Glomerular endothelial cell (primary cell): Measurements from ENCODE around the gene USP25. TPM values are rescaled to one million over a fixed set of nuclear protein-coding genes. Genes with fewer than 3 reads are reported as not detected.
"Not testable (repeated sequence)": the region's sequence is repeated elsewhere in the genome, so short reads cannot be mapped to it uniquely, and the experiment has no call there.

Experiments
- DNase-seq: peaks from one replicate; pipeline ENCODE4 v3.0.0-alpha.2; 2011; ENCODE audit warnings: low read depth, low spot score; ENCODE audit errors: extremely low read depth
- total RNA-seq: library from RNA; depleted of rRNA; stranded (reverse); fragments of >200 nt; gene quantifications from 2 replicates; pipeline ENCODE4 v1.2.3, GENCODE V29; 2015

Gene USP25
- total RNA-seq, 1 donor from 2014 or later = 52.9 TPM

DNA sequence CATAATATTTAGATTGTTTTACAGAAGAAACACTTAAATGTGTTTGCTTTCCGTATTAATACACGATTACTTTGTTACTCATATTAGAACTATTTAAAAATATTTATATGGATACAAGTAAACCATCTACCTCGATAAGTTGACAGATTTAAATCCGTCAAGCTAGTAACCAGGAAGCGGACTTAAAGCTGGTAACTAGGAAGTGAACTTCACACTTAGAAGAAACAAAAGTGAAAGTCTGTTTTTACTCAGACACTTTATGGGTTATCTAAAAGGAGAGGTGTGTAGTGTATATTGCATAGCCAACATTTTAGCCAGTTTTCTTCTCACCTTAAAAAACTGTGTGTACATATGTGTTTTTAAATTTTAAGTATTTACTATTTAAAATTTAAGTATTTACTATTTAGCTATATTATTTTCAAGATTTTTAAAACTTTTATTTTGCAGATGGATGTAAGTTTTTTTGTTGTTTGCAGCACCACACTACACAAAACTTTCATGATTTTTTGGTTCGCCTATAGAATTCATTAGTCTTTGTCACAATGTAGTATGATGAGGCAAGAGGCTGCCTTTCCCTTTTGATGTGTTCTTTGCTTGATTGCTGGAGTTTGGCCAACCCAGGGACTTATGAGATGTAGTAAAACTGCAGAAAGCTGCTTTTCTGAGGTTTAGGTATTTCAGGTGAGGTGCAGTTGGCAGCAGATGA, 2.7 kb downstream of the USP25 start:
- DNase-seq = no peak

DNA sequence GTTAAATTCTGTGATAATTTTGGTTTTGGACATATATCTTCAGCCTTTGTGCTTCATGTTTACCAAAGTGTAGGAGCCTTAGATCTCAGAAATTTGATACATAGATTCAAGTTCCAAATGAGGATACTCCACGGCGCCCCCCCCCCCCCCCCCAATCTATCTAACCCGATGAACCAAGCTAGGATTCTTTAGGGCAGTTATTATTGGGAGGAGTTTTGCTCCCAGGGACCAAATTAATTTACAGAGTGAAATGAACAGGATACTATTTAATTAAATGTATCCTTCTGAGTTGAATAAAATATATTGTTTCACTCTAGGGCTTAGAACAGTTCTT, 3.2 kb downstream of the USP25 start:
- DNase-seq = no peak

DNA sequence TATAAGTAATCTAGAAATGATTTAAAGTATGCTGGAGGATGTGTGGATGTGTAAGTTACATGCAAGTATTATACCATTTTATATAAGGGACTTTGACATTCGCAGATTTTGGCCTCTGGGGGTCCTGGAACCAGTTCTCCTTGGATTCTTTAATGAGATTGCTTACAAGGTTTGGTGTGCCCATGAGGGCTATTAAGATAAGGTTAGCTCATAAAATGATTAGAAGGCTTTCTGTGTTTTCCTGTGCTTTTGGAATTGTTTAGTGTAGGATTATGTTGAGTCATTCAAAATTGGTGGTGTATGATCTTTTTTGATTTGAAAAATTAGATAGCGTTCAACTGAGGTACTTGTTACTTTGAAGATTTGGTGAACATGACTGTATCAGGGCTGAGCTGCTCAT, 5.6 kb downstream of the USP25 start:
- no peak for DNase-seq

DNA sequence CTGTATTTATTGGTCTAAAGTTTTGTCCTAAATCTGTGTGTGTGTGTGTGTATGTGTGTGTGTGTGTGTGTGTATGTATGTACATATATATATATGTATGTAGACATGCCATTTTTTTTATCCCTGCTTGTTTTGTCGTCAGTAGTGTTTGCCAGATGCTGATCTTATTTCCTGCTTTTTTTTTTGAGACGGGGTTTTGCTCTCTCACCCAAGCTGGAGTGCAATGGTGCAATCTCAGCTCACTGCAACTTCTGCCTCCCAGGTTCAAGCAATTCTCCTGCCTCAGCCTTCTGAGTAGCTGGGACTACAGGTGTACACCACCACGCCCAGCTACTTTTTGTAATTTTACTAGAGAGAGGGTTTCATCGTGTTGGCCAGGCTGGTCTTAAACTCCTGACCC, 6.1 kb downstream of the USP25 start:
- DNase-seq = not testable (repeated sequence)

DNA sequence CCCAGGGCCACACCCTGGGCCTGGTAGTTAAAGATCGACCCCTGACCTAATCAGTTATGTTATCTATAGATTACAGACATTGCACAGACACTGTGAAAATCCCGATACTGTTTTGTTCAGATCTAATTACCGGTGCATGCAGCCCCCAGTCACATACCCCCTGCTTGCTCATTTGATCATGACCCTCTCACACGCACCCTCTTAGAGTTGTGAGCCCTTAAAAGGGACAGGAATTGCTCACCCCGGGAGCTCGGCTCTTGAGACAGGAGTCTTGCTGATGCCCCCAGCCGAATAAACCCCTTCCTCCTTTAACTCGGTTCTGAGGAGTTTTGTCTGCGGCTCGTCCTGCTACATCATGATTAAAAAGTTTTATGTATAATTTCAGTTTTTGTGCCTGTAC, 9.0 kb downstream of the USP25 start:
- not testable (repeated sequence) for DNase-seq

DNA sequence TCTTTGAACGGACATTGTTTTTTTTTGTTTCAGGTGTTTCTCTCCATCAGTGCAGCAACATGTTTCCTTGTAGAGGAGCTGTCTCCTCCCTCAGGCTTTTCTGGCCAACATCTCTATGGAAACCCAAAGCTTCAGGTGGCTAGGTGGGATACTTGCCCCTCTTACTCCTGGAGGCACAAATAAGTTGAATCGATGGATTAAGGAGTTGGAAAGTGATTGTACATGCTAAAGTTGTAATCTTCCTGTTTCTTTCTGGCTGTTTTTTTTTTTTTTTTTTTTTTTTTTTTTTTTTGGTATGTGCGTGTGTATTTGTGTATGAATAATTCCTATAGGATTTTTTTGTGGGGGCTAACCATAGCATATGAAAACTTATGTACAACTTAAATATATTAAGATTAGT, 10.6 kb downstream of the USP25 start:
- no peak for DNase-seq

DNA sequence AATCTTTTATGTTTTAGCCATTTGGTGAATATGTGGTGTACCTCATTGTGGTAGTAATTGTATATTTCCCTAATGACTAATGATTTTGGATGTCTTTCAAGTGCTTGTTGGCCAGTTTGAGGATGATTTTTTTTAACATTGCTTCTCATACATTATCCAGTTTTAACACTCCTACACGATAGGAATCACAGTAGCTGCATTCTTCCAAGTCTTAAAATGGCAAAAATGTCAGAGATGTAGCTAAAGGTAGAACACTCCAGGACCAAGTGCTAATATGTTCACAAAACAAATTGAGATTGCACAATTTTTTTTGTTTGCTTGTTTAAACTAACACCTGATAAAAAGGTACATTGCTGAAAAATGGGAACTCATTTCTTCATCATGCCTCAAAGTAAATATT, 11.7 kb downstream of the USP25 start:
- DNase-seq = no peak

DNA sequence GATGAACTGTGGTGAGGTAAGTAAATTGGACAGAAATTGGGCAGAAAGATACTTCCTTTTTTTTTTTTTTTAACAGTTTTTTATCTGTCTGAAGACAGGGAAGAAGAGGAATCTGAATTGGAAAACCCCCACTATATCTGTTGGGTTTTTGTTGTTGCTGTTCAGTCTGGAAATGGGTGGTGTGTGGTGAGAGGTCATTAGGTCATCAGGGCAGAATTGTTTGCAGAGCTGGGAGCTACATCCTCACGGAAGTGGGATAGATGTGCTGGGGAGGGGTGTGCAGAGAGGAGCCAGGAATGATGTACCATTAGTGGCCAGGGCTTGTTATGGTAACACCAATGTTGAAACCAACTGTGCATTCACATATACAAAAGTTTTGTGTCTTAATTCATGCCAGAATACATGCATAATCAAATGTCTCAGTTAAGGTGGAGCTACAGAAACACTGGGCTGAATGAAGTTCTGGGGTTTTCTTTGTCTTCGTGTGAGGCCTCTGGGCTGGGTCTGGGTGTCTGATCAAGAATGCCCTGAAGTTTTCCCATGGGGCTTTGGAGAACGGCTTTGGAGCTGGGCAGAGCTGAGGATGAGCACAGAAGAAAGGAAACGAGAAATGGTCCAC, 12.4 kb downstream of the USP25 start:
- no peak for DNase-seq

DNA sequence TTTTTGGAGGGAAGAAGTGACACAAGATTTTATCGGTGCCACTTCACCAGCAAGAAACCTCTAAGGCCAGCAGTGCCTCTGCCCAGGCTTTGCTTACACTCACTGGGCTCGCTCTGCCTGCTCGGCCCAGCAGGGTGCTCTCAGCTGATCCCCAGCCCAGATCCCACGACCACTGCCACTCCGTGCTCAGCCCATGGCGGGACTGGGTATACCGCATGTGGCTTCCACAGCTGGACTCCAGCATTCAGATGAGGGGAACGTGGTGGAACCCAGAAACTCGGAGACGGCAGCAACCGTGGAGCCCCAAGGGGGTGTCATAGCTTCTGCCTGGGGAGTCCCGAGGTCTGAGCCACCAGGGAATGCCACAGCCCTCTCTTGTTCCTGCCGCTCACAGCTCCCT, 12.9 kb downstream of the USP25 start:
- DNase-seq = no peak

DNA sequence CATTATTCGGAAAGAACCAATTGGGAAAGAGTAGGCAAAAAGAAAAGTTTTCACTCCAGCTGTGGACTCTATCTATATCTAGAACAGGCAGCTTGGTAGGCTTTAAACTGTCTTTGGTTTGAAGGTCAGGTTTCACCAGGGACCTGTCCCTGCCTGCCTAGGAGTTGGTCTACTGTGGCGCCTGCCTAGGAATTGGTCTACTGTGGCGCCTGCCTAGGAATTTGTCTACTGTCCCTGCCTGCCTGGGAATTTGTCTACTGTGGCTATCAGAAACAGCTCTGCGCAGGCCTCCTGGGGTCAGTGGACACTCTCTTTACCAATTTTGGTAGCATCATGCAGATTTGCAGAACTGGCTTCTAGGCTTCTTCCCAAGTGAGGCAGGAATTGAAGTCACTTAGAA, 13.8 kb downstream of the USP25 start:
- no peak for DNase-seq

DNA sequence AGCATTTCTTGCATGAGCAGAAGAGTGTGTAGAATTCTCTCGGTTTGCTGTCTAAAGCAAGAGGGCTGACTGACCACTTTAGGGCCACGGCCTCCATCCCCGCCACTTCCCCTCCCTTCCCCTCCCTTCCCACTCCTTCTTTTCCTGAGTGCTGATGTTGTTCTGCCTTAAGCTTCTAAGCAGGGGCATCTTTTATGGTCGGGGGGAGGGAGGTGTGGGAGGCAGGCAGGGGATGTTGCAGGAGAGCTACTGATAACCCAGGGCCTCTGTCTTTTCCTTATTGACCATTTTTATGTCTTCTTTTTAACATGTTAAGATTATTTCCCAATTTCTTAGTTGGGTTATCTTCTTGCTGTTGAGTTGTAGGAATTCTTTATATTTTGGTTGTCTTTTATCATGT, 15.1 kb downstream of the USP25 start:
- no peak for DNase-seq

DNA sequence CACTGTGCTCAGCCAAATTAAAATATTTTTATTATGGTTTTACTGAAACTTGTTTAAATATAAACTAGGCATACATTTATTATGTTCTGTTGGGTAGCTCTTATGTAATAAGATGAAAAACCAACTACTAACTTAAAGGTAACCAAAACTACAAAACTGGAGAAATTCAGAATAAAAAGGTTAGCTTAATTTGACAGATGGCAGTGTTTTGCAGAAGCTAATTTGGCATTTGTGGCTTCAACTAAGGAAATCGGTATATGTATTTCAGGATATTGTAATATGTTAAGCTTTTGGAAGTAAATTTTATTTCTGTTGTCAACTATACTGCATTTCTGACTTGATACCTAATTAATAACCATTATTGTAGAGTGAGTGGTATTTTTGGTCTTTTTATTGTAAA, 18.8 kb downstream of the USP25 start:
- DNase-seq = no peak

DNA sequence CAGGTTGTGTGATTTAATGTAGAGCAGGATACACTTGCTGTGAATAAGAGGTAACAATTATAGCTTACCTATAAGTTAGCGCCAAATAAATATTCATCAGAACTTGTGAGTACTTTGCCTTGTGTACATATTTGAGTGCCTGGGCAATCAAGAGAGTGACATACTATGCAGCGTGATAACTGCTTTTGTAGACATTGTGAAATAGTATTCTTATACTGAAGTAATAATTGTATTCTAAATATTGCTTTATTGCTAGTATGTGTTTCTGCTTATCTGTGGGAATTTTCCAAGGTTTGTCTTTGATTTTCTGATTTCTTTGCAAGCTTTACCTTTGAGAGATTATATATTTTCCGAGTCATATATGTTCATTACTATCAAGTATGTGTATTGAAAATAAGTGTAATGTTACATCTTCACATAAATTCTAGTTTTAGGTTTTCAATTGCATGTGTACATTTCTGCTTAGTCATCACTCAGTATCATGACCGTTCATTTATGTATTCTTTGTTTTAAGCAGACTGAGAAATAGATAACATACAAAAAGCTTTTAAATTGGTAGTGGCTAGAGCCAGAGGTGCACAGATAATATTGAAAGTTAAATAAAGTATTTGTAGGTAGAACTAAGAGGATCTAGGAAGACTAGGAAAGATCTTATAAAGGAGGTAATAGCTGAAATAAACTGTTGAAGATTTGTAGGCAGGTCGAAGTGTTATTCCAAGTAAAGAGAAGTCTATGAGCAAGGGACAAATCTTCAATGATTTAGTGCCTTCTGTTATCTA, 19.5 kb downstream of the USP25 start:
- DNase-seq = no peak

DNA sequence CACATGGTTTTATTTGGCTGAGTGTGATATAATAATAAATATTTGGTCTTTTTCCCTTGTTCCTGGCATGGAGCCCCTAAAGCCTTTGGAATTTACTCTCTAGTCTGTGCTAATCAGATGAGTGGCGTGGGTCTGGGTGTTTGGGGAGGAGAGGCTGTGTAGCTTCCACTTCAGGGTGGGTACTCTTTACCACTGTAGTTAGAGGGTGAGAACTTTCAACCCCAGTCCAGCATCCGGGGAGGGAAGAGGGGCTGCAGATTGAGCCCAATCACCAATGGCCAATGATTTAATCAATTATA, 20.0 kb downstream of the USP25 start:
- DNase-seq = no peak

DNA sequence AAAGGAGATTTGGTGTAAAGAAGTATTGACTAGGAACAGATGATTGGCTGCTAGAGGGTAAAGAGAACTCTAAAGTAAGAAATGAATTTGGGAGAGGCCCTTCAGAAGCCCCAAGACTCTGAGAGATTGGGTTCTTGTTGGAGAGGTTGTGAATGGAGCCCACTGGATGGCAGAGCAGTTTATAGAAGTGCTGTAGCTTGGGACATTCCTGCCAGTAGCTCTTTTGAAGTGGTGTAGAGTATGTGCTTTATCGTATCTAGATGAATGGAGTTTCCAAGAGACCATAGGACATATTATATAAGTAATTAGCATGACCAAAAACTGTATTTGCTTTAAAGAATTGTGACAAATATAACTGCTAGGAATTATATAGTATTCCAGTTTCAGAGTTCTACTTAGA, 21.3 kb downstream of the USP25 start:
- no peak for DNase-seq

DNA sequence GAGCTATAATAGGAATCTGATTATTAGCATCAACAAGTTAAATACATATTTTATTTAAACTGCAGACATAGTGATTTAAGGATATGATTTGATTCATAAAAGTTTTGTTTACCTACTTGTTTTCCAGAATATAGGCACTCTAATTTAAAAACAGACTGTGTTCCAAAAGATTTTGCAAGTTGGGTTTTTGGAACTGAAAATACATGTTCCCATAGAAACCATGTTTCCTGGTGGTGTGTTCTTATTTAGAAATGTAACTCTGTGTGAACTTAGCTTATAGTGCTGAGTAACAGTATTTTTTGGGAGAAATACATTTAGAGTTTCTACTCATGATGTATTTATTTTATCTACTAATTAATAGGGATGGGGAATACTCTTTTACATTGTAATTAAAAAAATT, 21.8 kb downstream of the USP25 start:
- DNase-seq = no peak

DNA sequence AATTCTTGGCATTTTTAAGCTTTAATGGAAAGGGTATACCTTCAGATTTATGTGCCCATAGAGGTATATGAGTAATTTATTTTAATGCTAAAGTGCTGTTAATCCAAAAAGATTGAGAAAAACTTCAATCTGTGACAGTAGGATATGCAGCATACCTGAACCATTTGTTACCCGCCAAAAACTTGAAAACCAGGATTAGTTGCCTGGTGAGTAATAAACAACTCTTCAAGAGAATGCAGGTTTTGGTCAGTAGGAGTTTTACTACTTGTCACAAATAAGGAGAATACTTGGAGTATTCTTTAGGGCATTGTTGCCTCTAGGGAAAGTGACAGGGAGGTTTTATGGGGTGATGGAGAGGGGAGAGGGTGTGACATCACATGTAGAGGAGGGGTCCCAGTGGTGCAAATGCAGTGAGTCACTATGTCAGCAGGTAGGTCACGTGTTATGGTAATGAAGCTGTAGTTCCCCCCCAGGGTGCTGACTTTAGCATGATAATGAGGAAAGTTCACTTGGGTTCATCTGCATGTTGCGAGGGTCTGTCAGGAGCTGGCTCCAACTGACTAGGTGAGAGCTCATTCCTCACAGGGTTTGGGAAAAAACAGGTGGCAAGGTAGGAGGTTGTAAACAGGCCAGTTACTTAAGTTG, 23.1 kb downstream of the USP25 start:
- no peak for DNase-seq

DNA sequence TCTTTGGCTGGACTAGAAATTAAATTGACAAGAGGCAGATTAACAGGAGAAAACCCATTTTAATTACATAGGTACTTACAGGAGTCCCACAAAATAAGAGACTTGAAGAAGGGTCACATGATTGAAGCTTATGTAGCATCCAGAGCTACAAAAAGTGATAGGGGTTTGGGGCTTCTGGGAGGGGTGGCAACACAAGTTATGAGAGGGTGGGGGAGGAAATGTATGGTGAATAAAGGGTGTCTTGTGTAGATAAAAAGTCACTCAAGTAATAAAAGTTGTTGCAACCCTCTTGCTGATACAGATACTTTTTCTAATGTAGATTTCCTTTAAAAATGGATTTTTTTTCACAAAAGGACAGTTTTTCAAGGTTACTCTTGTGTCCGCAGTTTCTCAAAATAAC, 24.0 kb downstream of the USP25 start:
- DNase-seq = no peak

DNA sequence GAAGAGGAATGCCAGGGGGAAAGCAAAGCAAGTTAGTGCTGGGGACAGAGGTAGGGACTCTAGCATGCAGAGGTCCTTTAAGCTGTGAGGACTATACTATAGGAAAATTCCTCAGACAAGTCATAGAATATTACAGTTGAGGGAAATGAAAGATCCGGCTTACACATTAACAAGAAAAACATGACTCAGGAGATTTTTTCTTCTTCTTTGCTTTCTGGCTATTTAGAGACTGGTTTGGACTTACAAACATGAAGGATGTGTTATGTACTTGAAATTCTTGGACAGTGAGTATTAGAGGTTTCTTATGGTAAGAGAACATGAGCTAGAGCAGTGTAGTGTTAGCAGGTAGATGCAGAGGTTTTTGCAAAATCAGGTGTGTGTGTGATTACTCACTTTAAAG, 24.9 kb downstream of the USP25 start:
- no peak for DNase-seq

DNA sequence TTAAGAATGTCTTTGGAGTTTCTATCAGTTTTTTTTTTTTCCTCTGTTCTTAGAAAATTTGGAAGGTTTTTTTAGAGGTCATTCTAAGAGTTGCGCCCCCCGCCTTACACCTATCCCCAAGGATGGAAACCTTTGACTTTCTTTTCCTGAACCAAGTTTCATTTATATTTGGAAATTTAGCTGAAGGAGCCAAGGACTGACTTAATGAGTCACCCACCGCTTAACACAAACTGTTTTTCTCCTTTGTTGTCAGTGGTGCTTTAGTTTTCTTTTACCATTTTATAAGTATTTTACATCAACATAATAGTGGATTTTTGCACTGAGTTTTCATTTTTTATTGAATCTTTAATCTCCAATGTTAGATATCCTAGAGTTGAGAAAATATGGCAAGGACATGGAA, 25.3 kb downstream of the USP25 start:
- DNase-seq = no peak

DNA sequence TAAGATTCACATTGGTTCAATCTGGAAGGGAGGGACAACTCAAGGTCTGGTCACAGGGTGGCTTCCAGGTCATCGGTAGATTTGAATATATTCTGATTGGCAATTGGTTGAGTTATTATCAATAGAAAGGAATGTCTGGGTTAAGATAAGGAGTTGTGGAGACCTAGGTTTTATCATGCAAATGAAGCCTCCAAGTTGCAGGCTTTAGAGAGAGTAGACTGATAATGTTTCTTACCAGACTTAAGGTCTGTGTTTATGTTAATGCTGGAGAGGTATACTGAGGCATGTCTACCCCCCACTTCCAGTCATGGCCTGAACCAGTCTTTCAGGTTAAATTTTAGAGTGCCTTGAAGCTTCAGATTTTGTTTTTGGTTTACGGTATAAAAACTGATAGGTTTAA, 29.7 kb downstream of the USP25 start:
- no peak for DNase-seq

DNA sequence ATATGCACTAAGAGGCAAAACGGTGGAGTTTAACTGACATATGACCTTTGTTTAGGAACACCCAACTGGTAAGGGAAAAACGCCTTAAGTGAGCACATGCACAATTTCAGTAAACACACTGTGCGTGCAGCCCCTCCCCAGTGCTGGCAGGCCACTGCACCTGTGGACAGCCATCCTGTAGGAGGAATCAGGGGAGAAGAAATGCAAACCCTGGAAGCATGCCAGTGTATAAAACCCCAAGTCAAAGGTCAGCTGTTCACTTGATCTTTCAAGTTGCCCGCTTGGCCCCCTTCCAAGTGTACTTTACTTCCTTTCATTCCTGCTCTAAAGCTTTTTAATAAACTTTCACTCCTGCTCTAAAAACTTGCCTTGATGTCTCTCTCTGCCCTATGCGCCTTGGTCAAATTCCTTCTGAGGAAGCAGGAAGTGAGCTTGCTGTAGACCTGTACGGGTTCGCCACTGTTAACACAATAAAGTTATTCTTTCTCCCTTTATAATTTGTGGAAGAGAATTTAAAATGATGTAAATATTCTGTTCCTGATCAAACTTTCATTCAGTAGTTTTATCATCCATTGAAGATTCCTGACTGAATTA, 31.8 kb downstream of the USP25 start:
- DNase-seq = no peak
